ENCODE measurements around the gene RFTN1. TPM values are rescaled to one million over a fixed set of nuclear protein-coding genes. Genes with fewer than 3 reads are reported as not detected.

The RFTN1 gene
- total RNA-seq, 1 experiment from 2014 or later: 2.2 TPM

- H3K9ac ChIP-seq (ENCODE audit: extremely low read depth, insufficient read length, low read length): no peak overlapping the region
- no peak overlapping the region for H4K8ac ChIP-seq (replicated peaks; ENCODE audit: insufficient read length, low read depth, low read length)
- no peak overlapping the region for H3K18ac ChIP-seq (ENCODE audit: insufficient read length, low read depth, low read length)
- H3K79me1 ChIP-seq (ENCODE audit: insufficient read depth, low read depth, low read length, poor library complexity, severe bottlenecking): no peaks in the 10 kb centered on the region
- no peaks in the 10 kb centered on the region for H3K4me1 Mint-ChIP-seq
- H2BK5ac ChIP-seq (ENCODE audit: insufficient read length, low read length): no peak overlapping the region
- no peaks in the 10 kb centered on the region for H3K9me3 ChIP-seq (ENCODE audit: control insufficient read depth, low read depth, low read length)
- no peaks in the 10 kb centered on the region for H3K4me1 ChIP-seq (ENCODE audit: insufficient read depth, low read length)
- H3K56ac ChIP-seq (ENCODE audit: insufficient read length, low read depth, low read length): no peak overlapping the region
- no peak overlapping the region for H3K4ac ChIP-seq (ENCODE audit: low read depth, low read length)
- no peaks in the 10 kb centered on the region for H3K79me2 ChIP-seq (ENCODE audit: insufficient read depth, low read length)
- no peak overlapping the region for H2BK12ac ChIP-seq (ENCODE audit: insufficient read length, low read depth, low read length)
- no peak overlapping the region for H3K4me2 ChIP-seq (ENCODE audit: insufficient read depth, insufficient read length, low read length)
- H3K36me3 Mint-ChIP-seq (ENCODE audit: insufficient read depth in 1 of 3, low read depth in 3 of 3): peaks cover 2 to 46% (median 42%) of the 10 kb centered on the region in 3 experiments; a peak in 5 of 7 replicates
- TF ChIP-seq, protein P1, sequence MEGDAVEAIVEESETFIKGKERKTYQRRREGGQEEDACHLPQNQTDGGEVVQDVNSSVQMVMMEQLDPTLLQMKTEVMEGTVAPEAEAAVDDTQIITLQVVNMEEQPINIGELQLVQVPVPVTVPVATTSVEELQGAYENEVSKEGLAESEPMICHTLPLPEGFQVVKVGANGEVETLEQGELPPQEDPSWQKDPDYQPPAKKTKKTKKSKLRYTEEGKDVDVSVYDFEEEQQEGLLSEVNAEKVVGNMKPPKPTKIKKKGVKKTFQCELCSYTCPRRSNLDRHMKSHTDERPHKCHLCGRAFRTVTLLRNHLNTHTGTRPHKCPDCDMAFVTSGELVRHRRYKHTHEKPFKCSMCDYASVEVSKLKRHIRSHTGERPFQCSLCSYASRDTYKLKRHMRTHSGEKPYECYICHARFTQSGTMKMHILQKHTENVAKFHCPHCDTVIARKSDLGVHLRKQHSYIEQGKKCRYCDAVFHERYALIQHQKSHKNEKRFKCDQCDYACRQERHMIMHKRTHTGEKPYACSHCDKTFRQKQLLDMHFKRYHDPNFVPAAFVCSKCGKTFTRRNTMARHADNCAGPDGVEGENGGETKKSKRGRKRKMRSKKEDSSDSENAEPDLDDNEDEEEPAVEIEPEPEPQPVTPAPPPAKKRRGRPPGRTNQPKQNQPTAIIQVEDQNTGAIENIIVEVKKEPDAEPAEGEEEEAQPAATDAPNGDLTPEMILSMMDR (conservative IDR thresholded peaks at IDR 0.05): no peak
- no peaks in the 10 kb centered on the region for H3K27me3 Mint-ChIP-seq (ENCODE audit: low read depth)
- no peaks in the 10 kb centered on the region for H3K9me3 Mint-ChIP-seq
- no peak overlapping the region for H3K27ac Mint-ChIP-seq
- no peak overlapping the region for H2BK20ac ChIP-seq (ENCODE audit: low read depth, low read length, poor library complexity, severe bottlenecking)
- no peak for DNase-seq
- H3K23ac ChIP-seq (ENCODE audit: insufficient read length, low read depth, low read length): no peak overlapping the region
- H3K14ac ChIP-seq (ENCODE audit: insufficient read depth, low read length): no peak overlapping the region
- no peak overlapping the region for H2BK120ac ChIP-seq (ENCODE audit: low read depth, low read length, poor library complexity, severe bottlenecking)
- no peaks in the 10 kb centered on the region for H4K20me1 ChIP-seq (ENCODE audit: control insufficient read depth, insufficient read depth, insufficient read length)
- WGBS (ENCODE audit: extremely low coverage, insufficient read length, low lambda C conversion rate): no CpG with 5 or more reads among the region's 2 CpGs
- no peak overlapping the region for H2AFZ ChIP-seq (ENCODE audit: low read length)
- H2BK15ac ChIP-seq (ENCODE audit: low read depth, low read length): no peak overlapping the region
- H4K5ac ChIP-seq (ENCODE audit: insufficient read length, low read depth, low read length): no peak overlapping the region
- no peak overlapping the region for H3K27ac ChIP-seq (ENCODE audit: insufficient read length, low read depth, low read length)
- H3T11ph ChIP-seq (ENCODE audit: low read length): no peak overlapping the region
- H2AK5ac ChIP-seq (ENCODE audit: insufficient read length, low read length): no peak overlapping the region
- no peak overlapping the region for H4K91ac ChIP-seq (ENCODE audit: insufficient read length, low read depth, low read length)
- H3K27me3 ChIP-seq (ENCODE audit: insufficient read depth, low read length): no peaks in the 10 kb centered on the region
- H3K4me3 Mint-ChIP-seq: no peak overlapping the region
- H3K23me2 ChIP-seq (ENCODE audit: insufficient read length, low read depth, low read length, poor library complexity, severe bottlenecking): no peaks in the 10 kb centered on the region
Observed at GRCh38 chr3:16273867-16274266, 239.6 kb downstream of the RFTN1 start.
